GM12878 (cell line): ENCODE results near the gene CSK. TPM values are rescaled to one million over a fixed set of nuclear protein-coding genes. Genes with fewer than 3 reads are reported as not detected.

Experiments used
- ATAC-seq: fragments of 200-7000 bp; cut with Tn5 transposase; 3 replicates; pipeline ENCODE4 v1.9.1; 2020; ENCODE audit warnings: mild to moderate bottlenecking, moderate library complexity
- BruUV-seq: library from RNA; stranded (reverse); fragments of 400-500 nt; replicated peaks from 2 replicates; lab custom pipeline; 2021; lab: Mats Ljungman, UMichigan
- CTCF ChIA-PET: fragments of 300-600 bp; sonication (Branson Sonifier 250); formaldehyde crosslinking; extraction: SDS; loops from one replicate; lab custom pipeline; 2021; ENCODE audit warnings: inconsistent platforms; lab: Yijun Ruan, JAX
- POLR2A ChIA-PET: fragments of 350-600 bp; formaldehyde crosslinking; extraction: SDS; loops from one replicate; lab custom pipeline; 2021; ENCODE audit warnings: inconsistent platforms; lab: Charles Lee
- RAD21 ChIA-PET: fragments of 300-600 bp; sonication (Branson Sonifier 250); formaldehyde crosslinking; loops from one replicate; lab custom pipeline; 2023; ENCODE audit warnings: antibody characterized with exemption; ENCODE audit not compliant: unreplicated experiment; lab: Charles Lee
- SMC1A ChIA-PET: fragments of 300-600 bp; sonication (Branson Sonifier 250); formaldehyde crosslinking; loops from one replicate; lab custom pipeline; 2023; ENCODE audit not compliant: unreplicated experiment, uncharacterized antibody; lab: Charles Lee
- DNase-seq: peaks from one replicate; pipeline ENCODE4 v3.0.0-alpha.2; 2011; ENCODE audit warnings: low read depth, low spot score
- FAIRE-seq: peaks from 3 replicates; lab custom pipeline; 2011; peaks lifted over from hg19 to GRCh38; lab: Jason Lieb, UNC
- H2AFZ ChIP-seq: 2 replicates; pipeline ENCODE4 v1.6.0; 2011; ENCODE audit warnings: low read depth, low read length, control low read depth; ENCODE audit not compliant: control insufficient read depth
- H3K27ac ChIP-seq: 2 replicates; pipeline ENCODE4 v1.5.1; 2011; ENCODE audit warnings: control low read depth; ENCODE audit not compliant: control insufficient read depth, insufficient read depth
- H3K27me3 ChIP-seq, 2 experiments: replicated peaks in 1 of 2; 2 replicates each; pipeline versions ENCODE4 v1.6.0 to v1.6.1; 2011; ENCODE audit warnings: low read length in 1 of 2; ENCODE audit not compliant: control insufficient read depth in 2 of 2, insufficient read depth in 2 of 2
- H3K36me3 ChIP-seq, 2 experiments: 2 replicates each; pipeline ENCODE4 v1.5.1; 2011; ENCODE audit warnings: low read length in 1 of 2; ENCODE audit not compliant: control insufficient read depth in 2 of 2, insufficient read depth in 2 of 2
- H3K4me1 ChIP-seq: 2 replicates; pipeline ENCODE4 v1.6.1; 2011; ENCODE audit warnings: mild to moderate bottlenecking, low read length, moderate library complexity, mixed read lengths; ENCODE audit not compliant: control insufficient read depth, insufficient read depth
- H3K4me2 ChIP-seq: 2 replicates; pipeline ENCODE4 v1.6.0; 2011; ENCODE audit warnings: control low read depth; ENCODE audit not compliant: control insufficient read depth, insufficient read depth
- H3K4me3 ChIP-seq: fragments of 200-600 bp; sonication (generic); 2 replicates; pipeline ENCODE4 v1.5.1; 2016
- H3K79me2 ChIP-seq: 2 replicates; pipeline ENCODE4 v1.6.0; 2011; ENCODE audit warnings: low read length; ENCODE audit not compliant: control insufficient read depth, insufficient read depth
- H3K9ac ChIP-seq: 2 replicates; pipeline ENCODE4 v1.8.0; 2011; ENCODE audit warnings: low read length, control low read depth, mixed read lengths; ENCODE audit not compliant: control insufficient read depth, insufficient read depth
- H3K9me3 ChIP-seq: replicated peaks from 3 replicates; pipeline ENCODE4 v1.5.1; 2011; ENCODE audit warnings: mild to moderate bottlenecking, low read length; ENCODE audit not compliant: control insufficient read depth, insufficient read depth
- H4K20me1 ChIP-seq: 2 replicates; pipeline ENCODE4 v1.6.0; 2011; ENCODE audit not compliant: control insufficient read depth, insufficient read depth
- BMI1 ChIP-seq: fragments of 450-650 bp; IDR thresholded peaks from 2 replicates; pipeline ENCODE4 v1.6.1; 2016; ENCODE audit warnings: mild to moderate bottlenecking, moderate library complexity, borderline replicate concordance
- CEBPB ChIP-seq, 2 experiments: fragments of 150-350 bp in 1 of 2; IDR thresholded peaks; 2 replicates each; pipeline ENCODE4 v1.6.1; 2012 to 2014; ENCODE audit warnings: low read depth in 2 of 2, low read length in 2 of 2, borderline replicate concordance in 1 of 2, inconsistent platforms in 1 of 2
- EED ChIP-seq: sonication (generic); IDR thresholded peaks from 2 replicates; pipeline ENCODE4 v1.6.1; 2016; ENCODE audit warnings: antibody characterized with exemption, low read depth
- EZH2 ChIP-seq: IDR thresholded peaks from 2 replicates; pipeline ENCODE4 v1.6.1; 2012; ENCODE audit warnings: low read depth, mild to moderate bottlenecking, control low read depth, inconsistent platforms, low read length, borderline replicate concordance; ENCODE audit not compliant: control insufficient read depth
- FOS ChIP-seq: IDR thresholded peaks from 3 replicates; pipeline ENCODE4 v1.6.1; 2011; ENCODE audit warnings: borderline replicate concordance; ENCODE audit not compliant: insufficient read length; ENCODE audit errors: extremely low read depth
- FOXM1 ChIP-seq: IDR thresholded peaks from 2 replicates; pipeline ENCODE4 v1.6.1; 2012; ENCODE audit warnings: low read depth, mild to moderate bottlenecking, inconsistent platforms, low read length, moderate library complexity
- HDGF ChIP-seq: fragments of 450-650 bp; IDR thresholded peaks from 2 replicates; pipeline ENCODE4 v1.6.1; 2016; ENCODE audit warnings: antibody characterized with exemption
- JUND ChIP-seq: IDR thresholded peaks from 2 replicates; pipeline ENCODE4 v1.6.1; 2012; ENCODE audit warnings: low read depth, mild to moderate bottlenecking, low read length, improper control_type of control experiment, moderate library complexity
- KDM1A ChIP-seq: fragments of 200-600 bp; sonication (generic); IDR thresholded peaks from 2 replicates; pipeline ENCODE4 v1.6.1; 2016; ENCODE audit warnings: borderline replicate concordance
- MEF2A ChIP-seq: IDR thresholded peaks from 2 replicates; pipeline ENCODE4 v1.6.1; 2011; ENCODE audit warnings: low read depth, mild to moderate bottlenecking, low read length, moderate library complexity; ENCODE audit not compliant: insufficient read depth
- MEF2B ChIP-seq: fragments of 450-650 bp; IDR thresholded peaks from 2 replicates; pipeline ENCODE4 v1.6.1; 2018; ENCODE audit warnings: mild to moderate bottlenecking, moderate library complexity; ENCODE audit not compliant: partially characterized antibody, poor library complexity, severe bottlenecking
- RAD21 ChIP-seq: IDR thresholded peaks from 2 replicates; pipeline ENCODE4 v1.6.1; 2011; ENCODE audit warnings: mild to moderate bottlenecking, low read depth, low read length, moderate library complexity; ENCODE audit not compliant: insufficient read depth
- SMAD1 ChIP-seq: fragments of 450-650 bp; IDR thresholded peaks from 2 replicates; pipeline ENCODE4 v1.6.1; 2018; ENCODE audit warnings: mild to moderate bottlenecking, low read depth; ENCODE audit not compliant: partially characterized antibody
- SRF ChIP-seq, 2 experiments: IDR thresholded peaks; 2 replicates each; pipeline ENCODE4 v1.6.1; 2011; ENCODE audit warnings: low read depth in 2 of 2, low read length in 2 of 2, mild to moderate bottlenecking in 1 of 2, moderate library complexity in 1 of 2
- STAT1 ChIP-seq: fragments of 450-650 bp; conservative IDR thresholded peaks from 2 replicates; pipeline ENCODE4 v1.6.1; 2014; ENCODE audit warnings: antibody characterized with exemption, mild to moderate bottlenecking
- TCF3 ChIP-seq: IDR thresholded peaks from 2 replicates; pipeline ENCODE4 v1.6.1; 2012; ENCODE audit warnings: low read depth, mild to moderate bottlenecking, low read length, borderline replicate concordance; ENCODE audit not compliant: insufficient read depth
- ZNF24 ChIP-seq: fragments of 450-650 bp; IDR thresholded peaks from 2 replicates; pipeline ENCODE4 v1.6.1; 2017; ENCODE audit warnings: antibody characterized with exemption, mild to moderate bottlenecking
- ZNF274 ChIP-seq: IDR thresholded peaks from one replicate; pipeline ENCODE4 v1.8.0; 2011; ENCODE audit not compliant: insufficient read length, insufficient read depth
- ZNF622 ChIP-seq: fragments of 450-650 bp; IDR thresholded peaks from 2 replicates; pipeline ENCODE4 v1.6.1; 2017; ENCODE audit warnings: mild to moderate bottlenecking, inconsistent platforms
- ZSCAN29 ChIP-seq: fragments of 450-650 bp; IDR thresholded peaks from 2 replicates; pipeline ENCODE4 v1.6.1; 2017; ENCODE audit warnings: mild to moderate bottlenecking, moderate library complexity
- WGBS: methylation state at CpG from one replicate; pipeline ENCODE4 v1.1.6; 2016; ENCODE audit warnings: low lambda C conversion rate; ENCODE audit not compliant: insufficient replicate concordance, insufficient coverage; ENCODE audit errors: missing lambda C conversion rate; 5-methylcytosine and 5-hydroxymethylcytosine counted together
- in situ Hi-C: fragments of 300-500 bp; cut with MboI; formaldehyde crosslinking; loops from 9 replicates; pipeline ENCODE4 v1.14.3; 2018; ENCODE audit warnings: mixed read lengths
- intact Hi-C: fragments of 100-400 bp; cut with micrococcal nuclease; formaldehyde crosslinking; loops from one replicate; pipeline ENCODE4 v1.14.2; 2022; ENCODE audit not compliant: unreplicated experiment
- polyA plus RNA-seq, 11 experiments: library from polyadenylated mRNA; depleted of rRNA in 4 of 11; unstranded in 6 of 11; stranded (reverse) in 5 of 11; fragments of >200 nt; fragmentation: Nextera tagmentation in 4 of 11; fragmentation: Illumina TruSeq in 1 of 11; extraction: Ambion mirVana in 4 of 11; extraction: Trizol in 1 of 11; gene quantifications; 1 replicate in 1 of 11; 2 replicates in 10 of 11; pipeline versions ENCODE4 v1.2.1 to v1.2.3, GENCODE V29; 2011 to 2016; ENCODE audit warnings: inconsistent platforms in 2 of 11, missing spikeins in 2 of 11, low read depth in 1 of 11
- total RNA-seq, 4 experiments: library from RNA; depleted of rRNA in 3 of 4; stranded (reverse); fragments of >200 nt in 3 of 4; fragmentation: Illumina TruSeq in 1 of 4; extraction: Trizol in 1 of 4; gene quantifications; 2 replicates each; pipeline versions ENCODE4 v1.2.1 to v1.2.3, GENCODE V29; 2013 to 2021
- TF ChIP-seq, protein P1 (sequence below): IDR thresholded peaks from 2 replicates; pipeline ENCODE4 v1.6.1; 2011; ENCODE audit warnings: borderline replicate concordance, low read depth, mild to moderate bottlenecking, moderate library complexity, mixed read lengths, low read length; ENCODE audit not compliant: insufficient read depth; ENCODE audit errors: extremely low read length
- TF ChIP-seq, protein P2 (sequence below): IDR thresholded peaks from 2 replicates; pipeline ENCODE4 v1.6.1; 2011; ENCODE audit warnings: low read depth, low read length, improper control_type of control experiment, borderline replicate concordance

CSK gene
- total and polyA plus RNA-seq, 10 of the 15 experiments (the other 5 are each of a cell fraction or from before 2014, with no cell fraction given), result 3.4 to 327 (median 75.8) TPM

GRCh38 chr15:74773731-74774252, 8.1 kb upstream of the CSK start (continued):
- TF ChIP-seq HDGF (no peak), JUND (no peak), STAT1 (no peak), FOXM1 (no peak)

GRCh38 chr15:74775132-74775562, 6.7 kb upstream of the CSK start:
- BruUV-seq, result no TSS peak
- ATAC-seq (no peak), DNase-seq (no peak), FAIRE-seq (no peak)
- intact Hi-C loops (no loop called here), in situ Hi-C loops (no loop called here)
- Histone ChIP-seq H3K9ac (peak overlapping the region; percentile 7; the same call in 1 of the 2 replicates), H3K27ac (peak overlapping the region; percentile 51; the same call in 1 of the 2 replicates), H3K9me3 (no peaks in the 10 kb centered on the region), H3K79me2 (peaks cover 4% of the 10 kb centered on the region), H3K4me3 (no peak overlapping the region), H3K4me1 (peaks cover 75% of the 10 kb centered on the region), H4K20me1 (no peaks in the 10 kb centered on the region), H2AFZ (no peak overlapping the region), H3K27me3 (no peaks in the 10 kb centered on the region), H3K36me3 (no peaks in the 10 kb centered on the region), H3K4me2 (peak overlapping the region; percentile 74)
- ChIA-PET RAD21 (interaction anchor here (1.3 to 25.2 kb wide), 4 partner anchors 15 to 175 kb away, joined by 3 to 1186 read pairs (median 7); partner anchors contain the start of gene CSK), CTCF (interaction anchor here (1.4 to 19.1 kb wide), 4 partner anchors 15 to 141 kb away, joined by 3 to 1288 read pairs (median 62); partner anchors contain the start of gene CSK), POLR2A (interaction anchor here (2.1 to 17.5 kb wide), 2 partner anchors 14 to 25 kb away, joined by 10 to 602 read pairs; partner anchors contain the start of gene CSK), SMC1A (interaction anchor here (1.1 to 17.6 kb wide), 5 partner anchors 7 to 174 kb away, joined by 3 to 811 read pairs (median 82); partner anchors contain the start of gene CSK)
- WGBS, result 17% methylated on average over 5 of the region's 5 CpGs
- TF ChIP-seq EZH2 (no peak), TCF3 (no peak), FOS (no peak), KDM1A (no peak), SRF (IDR thresholded peaks at IDR 0.05; ENCODE audit: low read depth in 2 of 2, low read length in 2 of 2) (no peak), SMAD1 (no peak), ZNF622 (no peak), CEBPB (IDR thresholded peaks at IDR 0.05; ENCODE audit: borderline replicate concordance in 1 of 2, low read depth in 2 of 2, low read length in 2 of 2) (no peak), ZNF24 (no peak), RAD21 (no peak), ZSCAN29 (no peak), MEF2B (peak; percentile 73), MEF2A (peak; percentile 80; the same call in 1 of the 2 replicates), EED (peak; percentile 86; the same call in 1 of the 2 replicates), ZNF274 (no peak), BMI1 (no peak)
- TF ChIP-seq, protein P1, sequence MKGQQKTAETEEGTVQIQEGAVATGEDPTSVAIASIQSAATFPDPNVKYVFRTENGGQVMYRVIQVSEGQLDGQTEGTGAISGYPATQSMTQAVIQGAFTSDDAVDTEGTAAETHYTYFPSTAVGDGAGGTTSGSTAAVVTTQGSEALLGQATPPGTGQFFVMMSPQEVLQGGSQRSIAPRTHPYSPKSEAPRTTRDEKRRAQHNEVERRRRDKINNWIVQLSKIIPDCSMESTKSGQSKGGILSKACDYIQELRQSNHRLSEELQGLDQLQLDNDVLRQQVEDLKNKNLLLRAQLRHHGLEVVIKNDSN, result peak; percentile 55
- TF ChIP-seq, protein P2, sequence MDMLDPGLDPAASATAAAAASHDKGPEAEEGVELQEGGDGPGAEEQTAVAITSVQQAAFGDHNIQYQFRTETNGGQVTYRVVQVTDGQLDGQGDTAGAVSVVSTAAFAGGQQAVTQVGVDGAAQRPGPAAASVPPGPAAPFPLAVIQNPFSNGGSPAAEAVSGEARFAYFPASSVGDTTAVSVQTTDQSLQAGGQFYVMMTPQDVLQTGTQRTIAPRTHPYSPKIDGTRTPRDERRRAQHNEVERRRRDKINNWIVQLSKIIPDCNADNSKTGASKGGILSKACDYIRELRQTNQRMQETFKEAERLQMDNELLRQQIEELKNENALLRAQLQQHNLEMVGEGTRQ, result peak; percentile 35; the same call in 1 of the 2 replicates
